Lung (tissue), 12 donors: ENCODE measurements around the gene NHS. TPM values are rescaled to one million over a fixed set of nuclear protein-coding genes. Genes with fewer than 3 reads are reported as not detected.
"Not testable (repeated sequence)": the region's sequence is repeated elsewhere in the genome, so short reads cannot be mapped to it uniquely, and the experiment has no call there.

Experiments
- ATAC-seq: fragments of 200-7000 bp; cut with Tn5 transposase; one replicate; pipeline ENCODE4 v1.9.1; 2020; ENCODE audit warnings: moderate number of reproducible peaks; ENCODE audit not compliant: insufficient read depth, low FRiP score
- DNase-seq, 3 donors: peaks; one replicate each; pipeline ENCODE4 v3.0.0-alpha.2; 2013 to 2017
- H3K27ac ChIP-seq, 2 donors: one replicate each; pipeline ENCODE4 v1.5.1; 2013; ENCODE audit warnings: mild to moderate bottlenecking in 2 of 2, moderate library complexity in 2 of 2, control low read depth in 1 of 2, inconsistent platforms in 1 of 2, low read depth in 1 of 2, low read length in 1 of 2
- H3K27me3 ChIP-seq, 3 donors: one replicate each; pipeline ENCODE4 v1.5.1; 2013; ENCODE audit warnings: low read length in 2 of 3; ENCODE audit not compliant: control insufficient read depth in 3 of 3, insufficient read depth in 3 of 3
- H3K36me3 ChIP-seq, 4 donors: one replicate each; pipeline ENCODE4 v1.5.1; 2013; ENCODE audit warnings: low read length in 4 of 4, mild to moderate bottlenecking in 1 of 4, moderate library complexity in 1 of 4; ENCODE audit not compliant: control insufficient read depth in 4 of 4, insufficient read depth in 4 of 4
- H3K4me1 ChIP-seq, 5 donors: one replicate each; pipeline ENCODE4 v1.5.1; 2013; ENCODE audit warnings: low read length in 5 of 5, mild to moderate bottlenecking in 2 of 5, moderate library complexity in 1 of 5; ENCODE audit not compliant: control insufficient read depth in 5 of 5, insufficient read depth in 5 of 5
- H3K4me3 ChIP-seq: one replicate; pipeline ENCODE4 v1.5.1; 2013; ENCODE audit warnings: mild to moderate bottlenecking, control low read depth, moderate library complexity
- H3K9ac ChIP-seq, 2 donors: one replicate each; pipeline ENCODE4 v1.5.1; 2013; ENCODE audit warnings: low read length in 2 of 2, control low read depth in 1 of 2; ENCODE audit not compliant: insufficient read depth in 1 of 2
- H3K9me3 ChIP-seq, 4 donors: one replicate each; pipeline ENCODE4 v1.5.1; 2013; ENCODE audit warnings: low read length in 3 of 4, mild to moderate bottlenecking in 1 of 4, moderate library complexity in 1 of 4; ENCODE audit not compliant: control insufficient read depth in 4 of 4, insufficient read depth in 3 of 4
- WGBS, 2 donors: extraction: QIAGEN DNeasy Blood & Tissue Kit; methylation state at CpG; one replicate each; pipeline ENCODE4 v1.1.7; 2013; 5-methylcytosine and 5-hydroxymethylcytosine counted together
- polyA plus RNA-seq, 2 donors: library from polyadenylated mRNA; stranded (reverse); fragments of 200-250 nt; gene quantifications; one replicate each; pipeline ENCODE4 v1.2.1, GENCODE V29; 2013
- total RNA-seq, 2 donors: library from RNA; depleted of rRNA in 1 of 2; stranded (reverse); fragments of >200 nt in 1 of 2; gene quantifications; one replicate each; pipeline ENCODE4 v1.2.1, GENCODE V29; 2014 to 2021
- TF ChIP-seq, protein P1 (sequence below): IDR thresholded peaks from 2 replicates; pipeline ENCODE4 v1.5.1; 2012; ENCODE audit warnings: mild to moderate bottlenecking; ENCODE audit errors: control extremely low read depth, extremely low read depth
- donor health status: control.
- donor health status: control.
- donor health status: Bipolar disorder and iron deficiency.
- donor health status: healthy.
- donor health status: DM: yes; HTN: yes; CAD: no.

NHS gene
- total and polyA plus RNA-seq, 4 donors = 0.46 to 2.0 (median 1.4) TPM

DNA sequence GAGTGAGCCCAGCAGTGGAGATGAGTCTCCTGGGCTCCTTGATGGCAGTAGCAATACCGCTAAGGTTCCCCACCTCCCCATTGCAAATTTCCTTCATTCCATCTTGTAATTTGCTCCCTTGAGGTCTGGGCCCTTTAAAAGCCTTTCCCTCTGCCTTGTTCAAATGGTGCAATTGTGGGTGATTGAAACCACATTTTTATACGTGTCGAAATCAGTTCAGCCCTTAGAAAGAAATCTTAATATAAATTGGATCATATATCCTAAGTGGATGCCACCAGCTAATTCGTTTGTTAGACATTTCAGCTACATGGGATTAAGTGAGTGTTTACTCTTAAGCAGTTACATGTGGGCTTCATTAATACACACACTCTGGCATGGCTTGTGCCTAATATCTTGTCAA lies 68.6 kb downstream of the NHS start:
- Histone ChIP-seq H3K27ac (no peak overlapping the region), H3K27me3 (peaks cover 0 to 38% (median 17%) of the 10 kb centered on the region in 3 donors), H3K9me3 (no peaks in the 10 kb centered on the region), H3K9ac (no peak overlapping the region), H3K4me3 (no peak overlapping the region), H3K36me3 (no peaks in the 10 kb centered on the region), H3K4me1 (peaks cover 0 to 3% (median 0%) of the 10 kb centered on the region in 5 donors)
- ATAC-seq (no peak), DNase-seq (peak in 2 of 3 donors; percentile 25 to 58)
- TF ChIP-seq, protein P1, sequence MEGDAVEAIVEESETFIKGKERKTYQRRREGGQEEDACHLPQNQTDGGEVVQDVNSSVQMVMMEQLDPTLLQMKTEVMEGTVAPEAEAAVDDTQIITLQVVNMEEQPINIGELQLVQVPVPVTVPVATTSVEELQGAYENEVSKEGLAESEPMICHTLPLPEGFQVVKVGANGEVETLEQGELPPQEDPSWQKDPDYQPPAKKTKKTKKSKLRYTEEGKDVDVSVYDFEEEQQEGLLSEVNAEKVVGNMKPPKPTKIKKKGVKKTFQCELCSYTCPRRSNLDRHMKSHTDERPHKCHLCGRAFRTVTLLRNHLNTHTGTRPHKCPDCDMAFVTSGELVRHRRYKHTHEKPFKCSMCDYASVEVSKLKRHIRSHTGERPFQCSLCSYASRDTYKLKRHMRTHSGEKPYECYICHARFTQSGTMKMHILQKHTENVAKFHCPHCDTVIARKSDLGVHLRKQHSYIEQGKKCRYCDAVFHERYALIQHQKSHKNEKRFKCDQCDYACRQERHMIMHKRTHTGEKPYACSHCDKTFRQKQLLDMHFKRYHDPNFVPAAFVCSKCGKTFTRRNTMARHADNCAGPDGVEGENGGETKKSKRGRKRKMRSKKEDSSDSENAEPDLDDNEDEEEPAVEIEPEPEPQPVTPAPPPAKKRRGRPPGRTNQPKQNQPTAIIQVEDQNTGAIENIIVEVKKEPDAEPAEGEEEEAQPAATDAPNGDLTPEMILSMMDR = no peak
- 67 to 77% methylated on average over 4 of the region's 4 CpGs for WGBS, 2 donors

DNA sequence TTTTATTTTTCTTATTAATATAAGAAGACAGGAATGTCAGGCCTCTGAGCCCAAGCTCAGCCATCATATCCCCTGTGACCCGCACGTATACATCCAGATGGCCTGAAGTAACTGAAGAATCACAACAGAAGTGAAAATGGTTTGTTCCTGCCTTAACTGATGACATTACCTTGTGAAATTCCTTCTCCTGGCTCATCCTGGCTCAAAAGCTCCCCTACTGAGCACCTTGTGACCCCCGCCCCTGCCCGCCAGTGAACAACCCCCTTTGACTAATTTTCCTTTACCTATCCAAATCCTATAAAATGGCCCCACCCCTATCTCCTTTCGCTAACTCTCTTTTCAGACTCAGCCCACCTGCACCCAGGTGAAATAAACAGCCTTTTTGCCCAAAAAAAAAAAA lies 71.3 kb downstream of the NHS start:
- not testable (repeated sequence) for H3K36me3 ChIP-seq, H3K4me1 ChIP-seq, H3K27ac ChIP-seq, DNase-seq, H3K4me3 ChIP-seq, ATAC-seq, H3K9ac ChIP-seq, H3K9me3 ChIP-seq
- peaks cover 0 to 40% (median 24%) of the 10 kb centered on the region in 3 donors for H3K27me3 ChIP-seq
- WGBS, 2 donors = 75 to 100% methylated on average over 4 to 5 of the region's 5 CpGs

DNA sequence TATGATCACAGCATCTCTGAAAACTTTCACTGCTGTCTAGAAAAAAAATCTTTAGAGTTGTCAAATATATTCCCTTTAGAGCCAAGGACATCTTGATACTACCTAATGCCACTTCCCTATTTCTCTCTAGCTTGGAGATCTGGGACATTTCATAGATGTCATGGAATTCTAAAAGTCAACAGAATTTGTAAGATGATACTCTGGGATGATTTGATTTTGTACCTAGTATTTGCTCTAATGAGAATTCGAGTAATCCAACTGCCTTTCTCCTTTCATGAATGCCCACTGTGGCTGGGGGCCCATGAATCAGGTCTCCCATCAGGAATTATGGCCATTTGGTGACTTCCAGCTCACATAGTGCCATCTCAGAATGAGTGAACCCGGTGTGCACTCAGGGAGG lies 73.2 kb downstream of the NHS start:
- Histone ChIP-seq H3K9ac (no peak overlapping the region), H3K27me3 (peaks cover 0 to 37% (median 24%) of the 10 kb centered on the region in 3 donors), H3K9me3 (no peaks in the 10 kb centered on the region), H3K27ac (no peak overlapping the region), H3K36me3 (no peaks in the 10 kb centered on the region), H3K4me3 (no peak overlapping the region), H3K4me1 (no peaks in the 10 kb centered on the region)
- ATAC-seq = no peak
- DNase-seq = no peak
- TF ChIP-seq, protein P1 = no peak
- WGBS, 2 donors = 49 to 80% methylated on average over 2 of the region's 2 CpGs

DNA sequence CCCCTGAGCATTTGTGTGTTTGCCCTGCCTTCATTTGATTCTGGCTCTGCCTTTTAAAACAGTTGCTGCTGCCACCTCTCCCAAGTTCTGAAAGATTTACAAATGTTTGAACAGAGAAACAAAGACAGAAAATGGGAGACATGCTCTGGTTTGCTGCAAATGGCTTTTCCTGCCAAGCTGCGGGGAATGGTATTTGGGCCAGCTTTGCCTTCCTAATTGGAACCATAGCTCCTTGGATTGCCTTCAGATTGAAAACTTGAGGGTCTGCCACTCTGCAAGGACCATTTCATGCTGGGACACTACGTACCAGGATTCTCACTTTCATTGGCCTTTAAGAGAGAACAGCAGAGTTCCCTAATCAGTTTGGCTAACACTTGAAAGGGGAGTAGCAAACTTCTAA lies 74.9 kb downstream of the NHS start:
- Histone ChIP-seq H3K9ac (no peak overlapping the region), H3K36me3 (no peaks in the 10 kb centered on the region), H3K27me3 (peaks cover 0 to 48% (median 19%) of the 10 kb centered on the region in 3 donors), H3K27ac (no peak overlapping the region), H3K4me3 (no peak overlapping the region), H3K4me1 (no peaks in the 10 kb centered on the region), H3K9me3 (no peaks in the 10 kb centered on the region)
- ATAC-seq = no peak
- 72 to 83% methylated on average over 2 of the region's 2 CpGs for WGBS, 2 donors
- no peak for DNase-seq
- TF ChIP-seq, protein P1 = no peak
